HepG2 (cell line): ENCODE data around the gene GCNT3. TPM values are rescaled to one million over a fixed set of nuclear protein-coding genes. Genes with fewer than 3 reads are reported as not detected.

Experiments
- BRCA1 ChIP-seq: sonication (generic); formaldehyde crosslinking; IDR thresholded peaks from 2 replicates; pipeline ENCODE4 v1.4.0; 2020; ENCODE audit warnings: missing genetic modification reagents
- CREB1 ChIP-seq, 2 experiments: fragments of 450-650 bp in 1 of 2; IDR thresholded peaks; 2 replicates each; pipeline ENCODE4 v1.6.1; 2016 to 2017; ENCODE audit warnings: control low read depth in 1 of 2, mild to moderate bottlenecking in 1 of 2, missing compliant biosample characterization in 1 of 2, missing genetic modification characterization in 1 of 2
- FUBP1 ChIP-seq: sonication (generic); formaldehyde crosslinking; IDR thresholded peaks from 2 replicates; pipeline ENCODE4 v1.5.1; 2020; ENCODE audit warnings: missing genetic modification reagents, mild to moderate bottlenecking, borderline replicate concordance
- GTF3A ChIP-seq: sonication (generic); formaldehyde crosslinking; conservative IDR thresholded peaks from 2 replicates; pipeline ENCODE4 v1.4.0; 2020; ENCODE audit warnings: mild to moderate bottlenecking, missing genetic modification reagents
- HDAC2 ChIP-seq: sonication (generic); formaldehyde crosslinking; IDR thresholded peaks from 2 replicates; pipeline ENCODE4 v1.4.0; 2020; ENCODE audit warnings: missing genetic modification reagents
- KLF9 ChIP-seq: IDR thresholded peaks from 2 replicates; pipeline ENCODE4 v1.6.1; 2016; ENCODE audit warnings: low read depth
- MEF2D ChIP-seq: sonication (generic); formaldehyde crosslinking; IDR thresholded peaks from 2 replicates; pipeline ENCODE4 v1.5.1; 2020; ENCODE audit warnings: mild to moderate bottlenecking, missing genetic modification reagents
- MYC ChIP-seq: sonication (generic); formaldehyde crosslinking; IDR thresholded peaks from 2 replicates; pipeline ENCODE4 v1.9.0; 2021; ENCODE audit warnings: missing genetic modification reagents, borderline replicate concordance
- NFKB2 ChIP-seq: sonication (generic); formaldehyde crosslinking; IDR thresholded peaks from 2 replicates; pipeline ENCODE4 v1.4.0; 2020; ENCODE audit warnings: missing genetic modification reagents, borderline replicate concordance
- RBM22 ChIP-seq: fragments of 200-400 bp; formaldehyde crosslinking; optimal IDR thresholded peaks from 2 replicates; pipeline ENCODE3; 2017; ENCODE audit warnings: mild to moderate bottlenecking, low read length, moderate library complexity
- RORA ChIP-seq: sonication (generic); formaldehyde crosslinking; IDR thresholded peaks from 2 replicates; pipeline ENCODE4 v1.5.0; 2020; ENCODE audit warnings: mild to moderate bottlenecking, missing genetic modification reagents, moderate library complexity
- SP1 ChIP-seq, 2 experiments: fragments of 450-650 bp in 1 of 2; sonication (generic) in 1 of 2; formaldehyde crosslinking in 1 of 2; IDR thresholded peaks; 2 replicates each; pipeline versions ENCODE4 v1.4.0 to v1.6.1; 2016 to 2020; ENCODE audit warnings: missing genetic modification reagents in 1 of 2
- ZBTB44 ChIP-seq: sonication (generic); formaldehyde crosslinking; IDR thresholded peaks from 2 replicates; pipeline ENCODE4 v1.4.0; 2020; ENCODE audit warnings: missing genetic modification reagents
- ZNF205 ChIP-seq: IDR thresholded peaks from 2 replicates; pipeline ENCODE4 v1.6.1; 2018; ENCODE audit warnings: missing biosample characterization, missing genetic modification reagents
- ZNF558 ChIP-seq: sonication (generic); formaldehyde crosslinking; IDR thresholded peaks from 2 replicates; pipeline ENCODE4 v1.9.0; 2022; ENCODE audit warnings: mild to moderate bottlenecking, missing genetic modification reagents, borderline replicate concordance
- ZNF781 ChIP-seq: sonication (generic); formaldehyde crosslinking; IDR thresholded peaks from 2 replicates; pipeline ENCODE4 v1.5.1; 2020; ENCODE audit warnings: borderline replicate concordance, mild to moderate bottlenecking, missing genetic modification reagents; ENCODE audit errors: not compliant biosample characterization
- ZNF816 ChIP-seq: sonication (generic); formaldehyde crosslinking; IDR thresholded peaks from 2 replicates; pipeline ENCODE4 v1.8.0; 2022; ENCODE audit warnings: missing genetic modification reagents, mild to moderate bottlenecking, borderline replicate concordance
- polyA plus RNA-seq, 8 experiments: library from polyadenylated mRNA; depleted of rRNA in 3 of 8; stranded (reverse) in 7 of 8; unstranded in 1 of 8; fragments of >200 nt; fragmentation: Illumina TruSeq in 4 of 8; extraction: Trizol in 4 of 8; gene quantifications; 2 replicates each; pipeline versions ENCODE4 v1.2.1 to v1.2.3, GENCODE V29; 2011 to 2016; ENCODE audit warnings: low read depth in 4 of 8, missing spikeins in 1 of 8, mixed read lengths in 1 of 8; ENCODE audit not compliant: insufficient read depth in 1 of 8
- total RNA-seq, 5 experiments: library from RNA; depleted of rRNA; stranded (reverse); fragments of >200 nt; fragmentation: Illumina TruSeq; extraction: Trizol; gene quantifications; 2 replicates each; pipeline ENCODE4 v1.2.3, GENCODE V29; 2016; ENCODE audit warnings: low read depth in 1 of 5
- TF ChIP-seq, protein P1 (sequence below): sonication (generic); formaldehyde crosslinking; conservative IDR thresholded peaks from 2 replicates; pipeline ENCODE4 v1.4.0; 2020; ENCODE audit warnings: missing genetic modification reagents
- TF ChIP-seq, protein P2 (sequence below): sonication (generic); formaldehyde crosslinking; IDR thresholded peaks from 2 replicates; pipeline ENCODE4 v1.5.1; 2020; ENCODE audit warnings: mild to moderate bottlenecking, missing genetic modification reagents, moderate library complexity

GCNT3 gene
- total and polyA plus RNA-seq, 2 of the 13 experiments (the other 11 are each of a cell fraction or from before 2014, with no cell fraction given) = 6.8 to 9.8 TPM

- TF ChIP-seq, protein P1, sequence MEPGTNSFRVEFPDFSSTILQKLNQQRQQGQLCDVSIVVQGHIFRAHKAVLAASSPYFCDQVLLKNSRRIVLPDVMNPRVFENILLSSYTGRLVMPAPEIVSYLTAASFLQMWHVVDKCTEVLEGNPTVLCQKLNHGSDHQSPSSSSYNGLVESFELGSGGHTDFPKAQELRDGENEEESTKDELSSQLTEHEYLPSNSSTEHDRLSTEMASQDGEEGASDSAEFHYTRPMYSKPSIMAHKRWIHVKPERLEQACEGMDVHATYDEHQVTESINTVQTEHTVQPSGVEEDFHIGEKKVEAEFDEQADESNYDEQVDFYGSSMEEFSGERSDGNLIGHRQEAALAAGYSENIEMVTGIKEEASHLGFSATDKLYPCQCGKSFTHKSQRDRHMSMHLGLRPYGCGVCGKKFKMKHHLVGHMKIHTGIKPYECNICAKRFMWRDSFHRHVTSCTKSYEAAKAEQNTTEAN (CRISPR knock-in tag) = peak; percentile 44; the same call in 1 of the 2 replicates
- no peak for TF ChIP-seq FUBP1
- 0 out of 2 replicates have a peak, but pooled peaks have one; percentile 53 for TF ChIP-seq ZNF205 (CRISPR knock-in tag)
- TF ChIP-seq ZNF558 (CRISPR knock-in tag) = peak; percentile 79; the same call in 1 of the 2 replicates
- peak; percentile 39; the same call in 1 of the 2 replicates for TF ChIP-seq NFKB2 (CRISPR knock-in tag)
- TF ChIP-seq MYC = peak; percentile 50; the same call in 1 of the 2 replicates
- TF ChIP-seq SP1 (IDR thresholded peaks at IDR 0.05) = no peak
- peak; percentile 81 for TF ChIP-seq SP1 (CRISPR knock-in tag; IDR thresholded peaks at IDR 0.05)
- no peak for TF ChIP-seq RORA (CRISPR knock-in tag)
- TF ChIP-seq KLF9 (CRISPR knock-in tag) = no peak
- TF ChIP-seq ZNF781 (CRISPR knock-in tag) = peak; percentile 68
- peak; percentile 86 for TF ChIP-seq MEF2D (CRISPR knock-in tag)
- 0 out of 2 replicates have a peak, but pooled peaks have one; percentile 48 for TF ChIP-seq ZNF816 (CRISPR knock-in tag)
- TF ChIP-seq, protein P2, sequence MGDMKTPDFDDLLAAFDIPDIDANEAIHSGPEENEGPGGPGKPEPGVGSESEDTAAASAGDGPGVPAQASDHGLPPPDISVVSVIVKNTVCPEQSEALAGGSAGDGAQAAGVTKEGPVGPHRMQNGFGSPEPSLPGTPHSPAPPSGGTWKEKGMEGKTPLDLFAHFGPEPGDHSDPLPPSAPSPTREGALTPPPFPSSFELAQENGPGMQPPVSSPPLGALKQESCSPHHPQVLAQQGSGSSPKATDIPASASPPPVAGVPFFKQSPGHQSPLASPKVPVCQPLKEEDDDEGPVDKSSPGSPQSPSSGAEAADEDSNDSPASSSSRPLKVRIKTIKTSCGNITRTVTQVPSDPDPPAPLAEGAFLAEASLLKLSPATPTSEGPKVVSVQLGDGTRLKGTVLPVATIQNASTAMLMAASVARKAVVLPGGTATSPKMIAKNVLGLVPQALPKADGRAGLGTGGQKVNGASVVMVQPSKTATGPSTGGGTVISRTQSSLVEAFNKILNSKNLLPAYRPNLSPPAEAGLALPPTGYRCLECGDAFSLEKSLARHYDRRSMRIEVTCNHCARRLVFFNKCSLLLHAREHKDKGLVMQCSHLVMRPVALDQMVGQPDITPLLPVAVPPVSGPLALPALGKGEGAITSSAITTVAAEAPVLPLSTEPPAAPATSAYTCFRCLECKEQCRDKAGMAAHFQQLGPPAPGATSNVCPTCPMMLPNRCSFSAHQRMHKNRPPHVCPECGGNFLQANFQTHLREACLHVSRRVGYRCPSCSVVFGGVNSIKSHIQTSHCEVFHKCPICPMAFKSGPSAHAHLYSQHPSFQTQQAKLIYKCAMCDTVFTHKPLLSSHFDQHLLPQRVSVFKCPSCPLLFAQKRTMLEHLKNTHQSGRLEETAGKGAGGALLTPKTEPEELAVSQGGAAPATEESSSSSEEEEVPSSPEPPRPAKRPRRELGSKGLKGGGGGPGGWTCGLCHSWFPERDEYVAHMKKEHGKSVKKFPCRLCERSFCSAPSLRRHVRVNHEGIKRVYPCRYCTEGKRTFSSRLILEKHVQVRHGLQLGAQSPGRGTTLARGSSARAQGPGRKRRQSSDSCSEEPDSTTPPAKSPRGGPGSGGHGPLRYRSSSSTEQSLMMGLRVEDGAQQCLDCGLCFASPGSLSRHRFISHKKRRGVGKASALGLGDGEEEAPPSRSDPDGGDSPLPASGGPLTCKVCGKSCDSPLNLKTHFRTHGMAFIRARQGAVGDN (CRISPR knock-in tag) = peak; percentile 92
- peak; percentile 49; the same call in 1 of the 2 replicates for TF ChIP-seq CREB1 (IDR thresholded peaks at IDR 0.05)
- TF ChIP-seq CREB1 (CRISPR knock-in tag; IDR thresholded peaks at IDR 0.05) = peak; percentile 80
- peak; percentile 95 for TF ChIP-seq RBM22
- peak; percentile 61; the same call in 1 of the 2 replicates for TF ChIP-seq GTF3A (CRISPR knock-in tag)
- TF ChIP-seq BRCA1 (CRISPR knock-in tag) = no peak
- TF ChIP-seq HDAC2 = peak; percentile 42; the same call in 1 of the 2 replicates
- TF ChIP-seq ZBTB44 = 0 out of 2 replicates have a peak, but pooled peaks have one; percentile 30
Measured at GRCh38 chr15:59656897-59657634, 45.5 kb downstream of the GCNT3 start, which contains the start of gene GTF2A2 (continued).
